Measurements from ENCODE around the gene DMTF1.

DNA sequence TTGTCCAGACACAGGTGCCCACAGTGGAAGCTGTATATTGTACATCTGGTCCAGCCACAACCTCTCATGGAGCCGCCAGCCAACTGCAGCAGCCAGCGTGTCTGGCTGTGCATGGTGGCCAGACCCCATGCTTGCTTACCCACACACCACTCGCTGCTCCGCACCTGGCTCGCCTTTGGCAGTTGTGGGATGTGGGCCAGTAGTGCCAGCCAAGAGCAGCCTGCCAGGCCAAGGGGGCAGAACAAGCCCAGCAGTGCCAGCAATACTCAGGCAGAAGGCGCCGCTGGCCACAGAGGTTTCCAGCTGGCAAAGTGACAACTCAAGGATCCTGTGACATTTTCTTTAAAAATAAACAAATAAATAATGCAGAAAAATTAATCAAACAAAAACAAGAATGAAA lies 79.0 kb downstream of the DMTF1 start:
- no peak for TF ChIP-seq POLR2A (IDR thresholded peaks at IDR 0.05; ENCODE audit: low read depth, low read length)
- no peak for TF ChIP-seq NFE2L2 (IDR thresholded peaks at IDR 0.05; ENCODE audit: low read depth, low read length)
- TF ChIP-seq, protein P1, sequence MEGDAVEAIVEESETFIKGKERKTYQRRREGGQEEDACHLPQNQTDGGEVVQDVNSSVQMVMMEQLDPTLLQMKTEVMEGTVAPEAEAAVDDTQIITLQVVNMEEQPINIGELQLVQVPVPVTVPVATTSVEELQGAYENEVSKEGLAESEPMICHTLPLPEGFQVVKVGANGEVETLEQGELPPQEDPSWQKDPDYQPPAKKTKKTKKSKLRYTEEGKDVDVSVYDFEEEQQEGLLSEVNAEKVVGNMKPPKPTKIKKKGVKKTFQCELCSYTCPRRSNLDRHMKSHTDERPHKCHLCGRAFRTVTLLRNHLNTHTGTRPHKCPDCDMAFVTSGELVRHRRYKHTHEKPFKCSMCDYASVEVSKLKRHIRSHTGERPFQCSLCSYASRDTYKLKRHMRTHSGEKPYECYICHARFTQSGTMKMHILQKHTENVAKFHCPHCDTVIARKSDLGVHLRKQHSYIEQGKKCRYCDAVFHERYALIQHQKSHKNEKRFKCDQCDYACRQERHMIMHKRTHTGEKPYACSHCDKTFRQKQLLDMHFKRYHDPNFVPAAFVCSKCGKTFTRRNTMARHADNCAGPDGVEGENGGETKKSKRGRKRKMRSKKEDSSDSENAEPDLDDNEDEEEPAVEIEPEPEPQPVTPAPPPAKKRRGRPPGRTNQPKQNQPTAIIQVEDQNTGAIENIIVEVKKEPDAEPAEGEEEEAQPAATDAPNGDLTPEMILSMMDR (conservative IDR thresholded peaks at IDR 0.05; ENCODE audit: low read depth, low read length), result no peak
- TF ChIP-seq BHLHE40 (IDR thresholded peaks at IDR 0.05; ENCODE audit: low read depth, low read length), result no peak
- TF ChIP-seq MAZ (IDR thresholded peaks at IDR 0.05; ENCODE audit: borderline replicate concordance, low read depth, low read length), result no peak
- TF ChIP-seq, protein P2, sequence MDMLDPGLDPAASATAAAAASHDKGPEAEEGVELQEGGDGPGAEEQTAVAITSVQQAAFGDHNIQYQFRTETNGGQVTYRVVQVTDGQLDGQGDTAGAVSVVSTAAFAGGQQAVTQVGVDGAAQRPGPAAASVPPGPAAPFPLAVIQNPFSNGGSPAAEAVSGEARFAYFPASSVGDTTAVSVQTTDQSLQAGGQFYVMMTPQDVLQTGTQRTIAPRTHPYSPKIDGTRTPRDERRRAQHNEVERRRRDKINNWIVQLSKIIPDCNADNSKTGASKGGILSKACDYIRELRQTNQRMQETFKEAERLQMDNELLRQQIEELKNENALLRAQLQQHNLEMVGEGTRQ (IDR thresholded peaks at IDR 0.05; ENCODE audit: low read depth, low read length), result no peak
- TF ChIP-seq MAFK (IDR thresholded peaks at IDR 0.05; ENCODE audit: low read depth, low read length), result no peak
- no peak for TF ChIP-seq RFX5 (IDR thresholded peaks at IDR 0.05; ENCODE audit: low read depth, low read length)
- no peak for TF ChIP-seq SMC3 (IDR thresholded peaks at IDR 0.05; ENCODE audit: low read depth, low read length)
- TF ChIP-seq MXI1 (IDR thresholded peaks at IDR 0.05; ENCODE audit: borderline replicate concordance, low read depth, low read length), result no peak

All from IMR-90 (cell line).